HL-60 (cell line): ENCODE data around the gene ATF2.

ENCODE experiments used
- CTCF ChIP-seq: IDR thresholded peaks from one replicate; pipeline ENCODE4 v1.5.1; 2011; ENCODE audit warnings: low read length, control low read depth, inconsistent platforms; ENCODE audit not compliant: insufficient read depth
- POLR2AphosphoS5 ChIP-seq: IDR thresholded peaks from 2 replicates; pipeline ENCODE4 v1.6.1; 2012; ENCODE audit warnings: low read depth

DNA sequence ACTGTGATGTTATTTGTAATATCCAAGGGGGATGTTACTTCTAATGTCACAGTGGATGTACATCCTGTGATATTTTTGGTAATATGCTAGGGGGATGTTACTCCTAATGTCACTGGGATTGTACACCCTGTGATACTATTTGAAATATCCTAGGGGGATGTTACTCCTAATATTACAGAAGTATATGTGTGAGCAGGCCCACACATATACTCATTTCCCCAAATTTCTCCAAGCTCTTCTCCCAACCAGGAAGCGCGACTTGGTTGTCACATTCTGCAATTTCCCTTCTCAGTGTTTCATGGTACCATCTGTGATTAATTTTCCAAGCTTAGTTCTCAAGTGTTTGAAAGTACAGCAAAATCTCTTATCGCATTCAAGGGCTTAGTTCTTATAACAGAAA is 133.3 kb downstream of the ATF2 start:
- no peak for TF ChIP-seq CTCF
- no peak for TF ChIP-seq POLR2AphosphoS5
